ENCODE measurements around the gene ATP5ME.

DNA sequence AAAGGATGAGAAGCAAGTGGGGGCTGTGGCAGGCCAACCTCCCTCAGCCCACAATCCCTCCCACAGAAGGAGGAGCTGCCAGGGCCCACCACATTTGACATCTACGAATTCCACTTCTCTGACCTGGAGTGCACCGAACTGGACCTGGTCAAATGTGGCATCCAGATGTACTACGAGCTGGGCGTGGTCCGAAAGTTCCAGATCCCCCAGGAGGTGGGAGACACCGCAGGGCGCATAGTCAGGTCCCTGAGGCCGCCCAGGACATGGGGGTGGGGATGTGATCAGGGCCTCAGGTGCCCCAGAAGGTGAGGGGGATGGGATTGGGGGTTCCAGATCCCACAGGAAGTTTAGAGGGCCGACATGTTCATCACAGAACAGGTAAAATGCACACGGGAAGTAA is 13.7 kb downstream of the ATP5ME start:
- TF ChIP-seq, protein P1, sequence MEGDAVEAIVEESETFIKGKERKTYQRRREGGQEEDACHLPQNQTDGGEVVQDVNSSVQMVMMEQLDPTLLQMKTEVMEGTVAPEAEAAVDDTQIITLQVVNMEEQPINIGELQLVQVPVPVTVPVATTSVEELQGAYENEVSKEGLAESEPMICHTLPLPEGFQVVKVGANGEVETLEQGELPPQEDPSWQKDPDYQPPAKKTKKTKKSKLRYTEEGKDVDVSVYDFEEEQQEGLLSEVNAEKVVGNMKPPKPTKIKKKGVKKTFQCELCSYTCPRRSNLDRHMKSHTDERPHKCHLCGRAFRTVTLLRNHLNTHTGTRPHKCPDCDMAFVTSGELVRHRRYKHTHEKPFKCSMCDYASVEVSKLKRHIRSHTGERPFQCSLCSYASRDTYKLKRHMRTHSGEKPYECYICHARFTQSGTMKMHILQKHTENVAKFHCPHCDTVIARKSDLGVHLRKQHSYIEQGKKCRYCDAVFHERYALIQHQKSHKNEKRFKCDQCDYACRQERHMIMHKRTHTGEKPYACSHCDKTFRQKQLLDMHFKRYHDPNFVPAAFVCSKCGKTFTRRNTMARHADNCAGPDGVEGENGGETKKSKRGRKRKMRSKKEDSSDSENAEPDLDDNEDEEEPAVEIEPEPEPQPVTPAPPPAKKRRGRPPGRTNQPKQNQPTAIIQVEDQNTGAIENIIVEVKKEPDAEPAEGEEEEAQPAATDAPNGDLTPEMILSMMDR (IDR thresholded peaks at IDR 0.05), result no peak
- TF ChIP-seq POLR2A (IDR thresholded peaks at IDR 0.05), result no peak

Data from heart left ventricle (tissue), 13 donors.